ENCODE results near the gene DAZAP1. TPM values are rescaled to one million over a fixed set of nuclear protein-coding genes. Genes with fewer than 3 reads are reported as not detected.

DAZAP1 gene
- polyA plus RNA-seq, 1 of the 3 experiments (the other 2 are of a cell fraction) = 54.3 TPM

DNA sequence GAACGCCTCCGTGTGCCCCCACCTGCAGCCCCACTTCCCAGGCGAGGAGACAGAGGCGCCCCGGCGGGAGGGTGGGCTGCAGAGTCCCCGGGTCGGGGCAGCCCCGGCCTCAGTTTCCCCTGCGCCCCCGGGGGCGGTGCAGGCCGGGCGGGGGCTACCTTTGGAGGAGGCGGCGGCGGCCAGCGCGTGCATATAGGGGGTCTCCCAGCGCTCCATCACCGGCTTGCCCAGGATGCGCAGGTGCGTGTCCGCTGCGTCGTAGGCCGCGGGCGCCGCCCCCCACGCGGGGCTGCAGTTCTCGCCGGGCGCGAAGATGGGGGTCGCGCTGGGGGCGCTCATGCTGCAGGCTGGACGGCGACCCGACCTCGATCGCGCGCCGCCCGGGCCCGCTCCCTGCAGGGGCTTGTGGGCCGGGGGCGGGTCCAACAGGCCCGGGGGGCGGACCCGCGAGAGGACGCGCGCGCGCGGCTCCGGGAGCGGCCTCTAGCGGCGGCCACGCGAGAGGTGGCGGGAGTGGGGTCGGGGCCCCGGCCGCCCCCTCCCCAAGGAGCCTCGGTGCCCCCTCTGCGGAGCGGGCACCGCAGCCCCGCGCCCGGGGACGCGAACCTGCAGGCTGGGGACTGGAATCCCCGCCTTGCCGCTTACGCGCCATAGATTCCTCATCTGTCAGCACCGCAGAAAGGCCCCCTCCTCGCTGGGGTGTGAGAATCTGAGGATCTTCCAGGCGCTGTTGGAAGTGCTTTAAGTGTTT, 6.1 kb upstream of the DAZAP1 start, which contains the start of gene GAMT:
GAMT (minus strand) TSS at position 405 of the 751 bp plus-strand sequence; CDS start at position 339, 66 bp downstream.
- no peaks in the 10 kb centered on the region for H3K27me3 ChIP-seq (ENCODE audit: insufficient read depth)
- H3K4me1 ChIP-seq (ENCODE audit: control insufficient read depth in 1 of 2, insufficient read depth in 2 of 2, low read depth in 1 of 2, low read length in 1 of 2) = peaks cover 0 to 6% of the 10 kb centered on the region in 2 experiments; a peak in 1 of 4 replicates
- peak within 1 kb of the TSS; percentile 75 to 79 for H3K4me3 ChIP-seq (ENCODE audit: low read depth in 2 of 2, low read length in 1 of 2)
- peak; percentile 98 for DNase-seq
- POLR2A ChIA-PET = no interaction called here
- H3K36me3 ChIP-seq (replicated peaks in 1 of 2; ENCODE audit: control insufficient read depth in 1 of 2, insufficient read depth in 2 of 2, low read length in 1 of 2) = no peaks in the 10 kb centered on the region
- WGBS (ENCODE audit: low lambda C conversion rate) = 13% methylated on average over 8 of the region's 87 CpGs
- H3K79me2 ChIP-seq (ENCODE audit: insufficient read depth) = peaks cover 12% of the 10 kb centered on the region; the same call in 1 of the 2 replicates
- H3K9me2 ChIP-seq = no peaks in the 10 kb centered on the region
- peak within 1 kb of the TSS; percentile 99 for H3K4me2 ChIP-seq
- peak within 1 kb of the TSS; percentile 93; the same call in 1 of the 2 replicates for H2AFZ ChIP-seq (ENCODE audit: low read depth)
- H3K27ac ChIP-seq (ENCODE audit: low read depth in 2 of 2, low read length in 1 of 2) = peak within 1 kb of the TSS in 1 of 2 experiments; percentile 51; a peak in 1 of 4 replicates
- H4K20me1 ChIP-seq (ENCODE audit: insufficient read depth) = no peaks in the 10 kb centered on the region
- no peaks in the 10 kb centered on the region for H3K9me3 ChIP-seq
- peaks cover 13% of the 10 kb centered on the region for H3F3A ChIP-seq (replicated peaks; ENCODE audit: insufficient read depth)
- H3K9ac ChIP-seq = peak within 1 kb of the TSS; percentile 65
- CTCF ChIA-PET = interaction anchor here (0.7 to 1.3 kb wide), 3 partner anchors 90 to 126 kb away, joined by 3 to 8 read pairs (median 4); no protein-coding TSS in a partner anchor
- TF ChIP-seq SIN3A (IDR thresholded peaks at IDR 0.05; ENCODE audit: borderline replicate concordance, low read depth, low read length) (no peak), MXI1 (IDR thresholded peaks at IDR 0.05; ENCODE audit: low read depth, low read length) (peak; percentile 55), NRF1 (IDR thresholded peaks at IDR 0.05; ENCODE audit: low read depth, low read length) (peak; percentile 11; the same call in 1 of the 2 replicates), NFIC (IDR thresholded peaks at IDR 0.05; ENCODE audit: borderline replicate concordance) (no peak), TCF12 (IDR thresholded peaks at IDR 0.05) (no peak), EP300 (IDR thresholded peaks at IDR 0.05; ENCODE audit: borderline replicate concordance in 1 of 2, low read depth in 1 of 2, low read length in 1 of 2) (no peak), FOXJ3 (CRISPR knock-in tag; IDR thresholded peaks at IDR 0.05) (no peak), RCOR1 (IDR thresholded peaks at IDR 0.05; ENCODE audit: low read length) (no peak), FOXM1 (IDR thresholded peaks at IDR 0.05; ENCODE audit: low read depth) (no peak), POLR2AphosphoS5 (IDR thresholded peaks at IDR 0.05; ENCODE audit: low read depth, low read length) (peak; percentile 36; the same call in 1 of the 2 replicates), TEAD4 (IDR thresholded peaks at IDR 0.05; ENCODE audit: borderline replicate concordance, insufficient read depth) (no peak), EZH2phosphoT487 (IDR thresholded peaks at IDR 0.05; ENCODE audit: borderline replicate concordance, low read depth) (no peak), GATA2 (CRISPR knock-in tag; IDR thresholded peaks at IDR 0.05) (no peak)
- TF ChIP-seq, protein P1, sequence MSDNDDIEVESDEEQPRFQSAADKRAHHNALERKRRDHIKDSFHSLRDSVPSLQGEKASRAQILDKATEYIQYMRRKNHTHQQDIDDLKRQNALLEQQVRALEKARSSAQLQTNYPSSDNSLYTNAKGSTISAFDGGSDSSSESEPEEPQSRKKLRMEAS (IDR thresholded peaks at IDR 0.05; ENCODE audit: low read depth) = no peak
- TF ChIP-seq, protein P2, sequence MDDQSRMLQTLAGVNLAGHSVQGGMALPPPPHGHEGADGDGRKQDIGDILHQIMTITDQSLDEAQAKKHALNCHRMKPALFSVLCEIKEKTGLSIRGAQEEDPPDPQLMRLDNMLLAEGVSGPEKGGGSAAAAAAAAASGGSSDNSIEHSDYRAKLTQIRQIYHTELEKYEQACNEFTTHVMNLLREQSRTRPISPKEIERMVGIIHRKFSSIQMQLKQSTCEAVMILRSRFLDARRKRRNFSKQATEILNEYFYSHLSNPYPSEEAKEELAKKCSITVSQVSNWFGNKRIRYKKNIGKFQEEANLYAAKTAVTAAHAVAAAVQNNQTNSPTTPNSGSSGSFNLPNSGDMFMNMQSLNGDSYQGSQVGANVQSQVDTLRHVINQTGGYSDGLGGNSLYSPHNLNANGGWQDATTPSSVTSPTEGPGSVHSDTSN (IDR thresholded peaks at IDR 0.05) = no peak
- TF ChIP-seq, protein P3, sequence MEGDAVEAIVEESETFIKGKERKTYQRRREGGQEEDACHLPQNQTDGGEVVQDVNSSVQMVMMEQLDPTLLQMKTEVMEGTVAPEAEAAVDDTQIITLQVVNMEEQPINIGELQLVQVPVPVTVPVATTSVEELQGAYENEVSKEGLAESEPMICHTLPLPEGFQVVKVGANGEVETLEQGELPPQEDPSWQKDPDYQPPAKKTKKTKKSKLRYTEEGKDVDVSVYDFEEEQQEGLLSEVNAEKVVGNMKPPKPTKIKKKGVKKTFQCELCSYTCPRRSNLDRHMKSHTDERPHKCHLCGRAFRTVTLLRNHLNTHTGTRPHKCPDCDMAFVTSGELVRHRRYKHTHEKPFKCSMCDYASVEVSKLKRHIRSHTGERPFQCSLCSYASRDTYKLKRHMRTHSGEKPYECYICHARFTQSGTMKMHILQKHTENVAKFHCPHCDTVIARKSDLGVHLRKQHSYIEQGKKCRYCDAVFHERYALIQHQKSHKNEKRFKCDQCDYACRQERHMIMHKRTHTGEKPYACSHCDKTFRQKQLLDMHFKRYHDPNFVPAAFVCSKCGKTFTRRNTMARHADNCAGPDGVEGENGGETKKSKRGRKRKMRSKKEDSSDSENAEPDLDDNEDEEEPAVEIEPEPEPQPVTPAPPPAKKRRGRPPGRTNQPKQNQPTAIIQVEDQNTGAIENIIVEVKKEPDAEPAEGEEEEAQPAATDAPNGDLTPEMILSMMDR (IDR thresholded peaks at IDR 0.05) = peak; percentile 65
- TF ChIP-seq, protein P4, sequence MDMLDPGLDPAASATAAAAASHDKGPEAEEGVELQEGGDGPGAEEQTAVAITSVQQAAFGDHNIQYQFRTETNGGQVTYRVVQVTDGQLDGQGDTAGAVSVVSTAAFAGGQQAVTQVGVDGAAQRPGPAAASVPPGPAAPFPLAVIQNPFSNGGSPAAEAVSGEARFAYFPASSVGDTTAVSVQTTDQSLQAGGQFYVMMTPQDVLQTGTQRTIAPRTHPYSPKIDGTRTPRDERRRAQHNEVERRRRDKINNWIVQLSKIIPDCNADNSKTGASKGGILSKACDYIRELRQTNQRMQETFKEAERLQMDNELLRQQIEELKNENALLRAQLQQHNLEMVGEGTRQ (IDR thresholded peaks at IDR 0.05; ENCODE audit: borderline replicate concordance, low read depth, low read length) = no peak
- TF ChIP-seq, protein P5, sequence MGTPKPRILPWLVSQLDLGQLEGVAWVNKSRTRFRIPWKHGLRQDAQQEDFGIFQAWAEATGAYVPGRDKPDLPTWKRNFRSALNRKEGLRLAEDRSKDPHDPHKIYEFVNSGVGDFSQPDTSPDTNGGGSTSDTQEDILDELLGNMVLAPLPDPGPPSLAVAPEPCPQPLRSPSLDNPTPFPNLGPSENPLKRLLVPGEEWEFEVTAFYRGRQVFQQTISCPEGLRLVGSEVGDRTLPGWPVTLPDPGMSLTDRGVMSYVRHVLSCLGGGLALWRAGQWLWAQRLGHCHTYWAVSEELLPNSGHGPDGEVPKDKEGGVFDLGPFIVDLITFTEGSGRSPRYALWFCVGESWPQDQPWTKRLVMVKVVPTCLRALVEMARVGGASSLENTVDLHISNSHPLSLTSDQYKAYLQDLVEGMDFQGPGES (IDR thresholded peaks at IDR 0.05; ENCODE audit: low read depth, low read length) = no peak
- TF ChIP-seq, protein P6, sequence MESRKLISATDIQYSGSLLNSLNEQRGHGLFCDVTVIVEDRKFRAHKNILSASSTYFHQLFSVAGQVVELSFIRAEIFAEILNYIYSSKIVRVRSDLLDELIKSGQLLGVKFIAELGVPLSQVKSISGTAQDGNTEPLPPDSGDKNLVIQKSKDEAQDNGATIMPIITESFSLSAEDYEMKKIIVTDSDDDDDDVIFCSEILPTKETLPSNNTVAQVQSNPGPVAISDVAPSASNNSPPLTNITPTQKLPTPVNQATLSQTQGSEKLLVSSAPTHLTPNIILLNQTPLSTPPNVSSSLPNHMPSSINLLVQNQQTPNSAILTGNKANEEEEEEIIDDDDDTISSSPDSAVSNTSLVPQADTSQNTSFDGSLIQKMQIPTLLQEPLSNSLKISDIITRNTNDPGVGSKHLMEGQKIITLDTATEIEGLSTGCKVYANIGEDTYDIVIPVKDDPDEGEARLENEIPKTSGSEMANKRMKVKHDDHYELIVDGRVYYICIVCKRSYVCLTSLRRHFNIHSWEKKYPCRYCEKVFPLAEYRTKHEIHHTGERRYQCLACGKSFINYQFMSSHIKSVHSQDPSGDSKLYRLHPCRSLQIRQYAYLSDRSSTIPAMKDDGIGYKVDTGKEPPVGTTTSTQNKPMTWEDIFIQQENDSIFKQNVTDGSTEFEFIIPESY (IDR thresholded peaks at IDR 0.05; ENCODE audit: borderline replicate concordance, low read depth) = peak; percentile 30; the same call in 1 of the 2 replicates
- TF ChIP-seq, protein P7, sequence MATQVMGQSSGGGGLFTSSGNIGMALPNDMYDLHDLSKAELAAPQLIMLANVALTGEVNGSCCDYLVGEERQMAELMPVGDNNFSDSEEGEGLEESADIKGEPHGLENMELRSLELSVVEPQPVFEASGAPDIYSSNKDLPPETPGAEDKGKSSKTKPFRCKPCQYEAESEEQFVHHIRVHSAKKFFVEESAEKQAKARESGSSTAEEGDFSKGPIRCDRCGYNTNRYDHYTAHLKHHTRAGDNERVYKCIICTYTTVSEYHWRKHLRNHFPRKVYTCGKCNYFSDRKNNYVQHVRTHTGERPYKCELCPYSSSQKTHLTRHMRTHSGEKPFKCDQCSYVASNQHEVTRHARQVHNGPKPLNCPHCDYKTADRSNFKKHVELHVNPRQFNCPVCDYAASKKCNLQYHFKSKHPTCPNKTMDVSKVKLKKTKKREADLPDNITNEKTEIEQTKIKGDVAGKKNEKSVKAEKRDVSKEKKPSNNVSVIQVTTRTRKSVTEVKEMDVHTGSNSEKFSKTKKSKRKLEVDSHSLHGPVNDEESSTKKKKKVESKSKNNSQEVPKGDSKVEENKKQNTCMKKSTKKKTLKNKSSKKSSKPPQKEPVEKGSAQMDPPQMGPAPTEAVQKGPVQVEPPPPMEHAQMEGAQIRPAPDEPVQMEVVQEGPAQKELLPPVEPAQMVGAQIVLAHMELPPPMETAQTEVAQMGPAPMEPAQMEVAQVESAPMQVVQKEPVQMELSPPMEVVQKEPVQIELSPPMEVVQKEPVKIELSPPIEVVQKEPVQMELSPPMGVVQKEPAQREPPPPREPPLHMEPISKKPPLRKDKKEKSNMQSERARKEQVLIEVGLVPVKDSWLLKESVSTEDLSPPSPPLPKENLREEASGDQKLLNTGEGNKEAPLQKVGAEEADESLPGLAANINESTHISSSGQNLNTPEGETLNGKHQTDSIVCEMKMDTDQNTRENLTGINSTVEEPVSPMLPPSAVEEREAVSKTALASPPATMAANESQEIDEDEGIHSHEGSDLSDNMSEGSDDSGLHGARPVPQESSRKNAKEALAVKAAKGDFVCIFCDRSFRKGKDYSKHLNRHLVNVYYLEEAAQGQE (IDR thresholded peaks at IDR 0.05; ENCODE audit: low read depth, low read length) = no peak

All from SK-N-SH (cell line).